NCI-H69 (cell line): ENCODE measurements around the gene MRRF.

Source experiments
- DNase-seq: peaks from one replicate; lab custom pipeline; 2025; lab: John Stamatoyannopoulos, UW

The MRRF gene

DNA sequence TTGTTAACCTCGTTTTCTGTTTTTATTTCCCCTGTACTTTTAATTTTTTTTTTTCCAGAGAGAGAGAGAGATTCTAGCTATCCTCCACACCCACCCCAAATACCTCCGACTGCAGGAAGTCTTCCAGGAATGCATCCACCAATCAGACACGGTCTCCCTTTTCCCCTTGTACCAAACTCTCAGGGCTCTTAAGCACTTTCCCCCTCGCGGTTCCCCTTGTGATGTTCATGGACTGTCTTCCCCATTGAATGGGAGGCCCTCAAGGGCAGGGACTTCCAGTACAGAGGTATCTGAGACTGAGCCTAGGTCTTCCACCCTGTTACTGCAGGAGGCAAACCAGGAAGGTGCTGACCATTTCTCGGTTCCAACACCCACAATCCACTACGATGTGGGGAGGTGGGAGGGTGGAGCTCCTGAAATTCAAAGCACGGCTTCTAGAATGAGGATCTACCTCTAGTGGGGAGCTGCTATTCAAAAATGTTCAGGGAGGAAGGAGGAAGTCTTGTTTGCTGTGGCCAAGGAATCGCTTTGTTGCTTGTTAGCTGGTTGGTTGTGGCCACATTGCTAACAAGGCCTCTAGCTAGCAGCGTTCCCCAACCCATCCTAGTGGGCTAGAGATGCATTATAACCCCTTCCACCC lies 68.6 kb downstream of the MRRF start:
- DNase-seq, result no peak

DNA sequence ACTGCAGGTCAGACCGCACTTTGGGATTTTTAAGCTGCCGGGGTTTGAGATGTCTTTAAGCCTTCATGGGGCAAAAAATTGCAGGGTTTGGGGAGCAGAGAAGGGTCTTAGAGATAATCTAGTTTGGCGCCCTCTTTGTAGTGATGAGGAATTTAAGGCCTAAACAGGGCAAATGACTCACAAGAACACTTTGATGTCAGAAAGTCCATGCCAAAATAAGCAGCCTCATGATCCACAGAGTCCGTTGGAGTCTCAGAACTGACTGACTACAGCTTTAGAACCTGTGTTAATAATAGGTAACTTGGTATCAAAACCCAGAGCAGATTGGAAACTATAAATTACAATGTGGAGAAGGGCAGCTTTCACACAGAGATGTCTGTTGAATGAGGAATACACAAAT lies 70.2 kb downstream of the MRRF start:
- DNase-seq, result no peak

DNA sequence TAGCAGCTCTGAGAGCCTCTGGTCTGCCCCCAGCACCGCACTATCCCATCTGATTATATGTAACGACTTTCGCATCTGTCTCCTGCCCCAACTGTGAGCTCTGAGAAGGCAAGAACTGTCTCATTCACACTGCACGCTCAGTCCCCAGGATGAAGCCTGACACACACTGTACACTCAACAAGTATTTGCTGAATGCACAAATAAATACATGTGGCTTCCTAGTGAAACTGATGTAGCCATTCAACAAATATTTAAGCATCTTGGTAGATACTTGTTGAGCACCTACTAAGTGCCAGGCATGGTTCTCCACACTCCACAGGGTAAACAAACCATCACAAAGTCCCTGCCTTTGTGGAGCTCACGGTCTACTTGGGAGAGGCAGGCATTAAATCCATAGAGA lies 71.5 kb downstream of the MRRF start:
- no peak for DNase-seq

- no peak for DNase-seq
Measured at GRCh38 chr9:122336866-122337555, 72.3 kb downstream of the MRRF start.

DNA sequence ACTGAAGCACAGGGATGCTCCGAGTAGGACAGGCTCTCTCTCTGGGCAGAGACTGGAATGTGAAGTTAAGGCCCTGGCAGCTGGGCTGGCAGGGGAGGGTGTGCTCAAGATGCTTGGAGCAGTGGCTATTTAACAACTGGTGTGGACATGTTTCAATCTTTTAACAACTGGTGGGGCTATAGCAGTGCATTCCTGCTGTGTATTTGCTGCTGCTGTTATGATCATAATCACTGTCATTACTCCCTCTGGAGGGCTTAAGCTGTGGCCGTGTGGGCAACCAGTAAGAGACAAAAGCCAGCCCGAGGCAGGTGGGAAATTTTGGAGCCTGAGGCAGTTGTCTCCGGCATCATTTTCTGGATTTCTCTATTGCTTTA lies 72.9 kb downstream of the MRRF start:
- DNase-seq, result peak; percentile 57

DNA sequence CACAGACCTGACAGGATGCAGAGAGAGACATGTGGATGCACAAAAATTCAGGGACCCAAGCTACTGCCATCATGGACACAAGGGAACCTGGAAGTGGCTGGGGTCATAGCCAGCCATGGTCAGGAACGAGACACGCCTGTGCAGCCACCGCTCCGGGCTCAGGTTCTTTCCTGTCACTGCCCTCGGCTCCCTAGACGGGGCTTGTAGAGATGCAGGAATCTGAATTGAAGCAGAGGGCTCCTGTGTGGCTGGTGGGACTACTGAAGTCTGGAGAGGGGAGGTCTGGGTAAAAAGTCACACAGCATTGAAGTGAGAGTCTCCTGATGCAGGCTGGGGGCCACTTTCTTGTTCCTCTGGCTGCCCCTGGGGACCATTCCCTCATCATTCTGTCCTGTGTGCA lies 73.9 kb downstream of the MRRF start:
- no peak for DNase-seq

GRCh38 chr9:122338994-122339393 lies 74.3 kb downstream of the MRRF start:
- DNase-seq, result no peak

DNA sequence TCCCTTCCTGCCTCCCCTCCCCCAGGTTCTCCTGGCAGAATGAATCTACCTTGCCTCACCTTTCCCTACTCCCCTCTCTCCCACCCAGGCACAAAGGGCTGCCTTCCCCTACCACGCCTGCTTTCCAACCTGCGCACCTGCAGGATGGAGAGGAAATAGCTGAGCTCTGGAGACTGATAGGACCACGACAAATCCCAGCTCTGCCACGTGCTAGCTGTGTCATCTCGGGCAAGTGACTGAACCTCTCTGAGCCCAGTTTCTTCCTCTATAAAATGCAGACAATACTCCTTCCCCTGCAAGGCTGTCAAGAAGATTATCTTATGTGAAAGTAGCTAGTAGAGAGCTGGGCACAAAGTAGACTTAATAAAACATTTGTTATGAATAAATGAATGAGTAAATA lies 74.9 kb downstream of the MRRF start:
- no peak for DNase-seq

- no peak for DNase-seq
Measured at GRCh38 chr9:122340161-122340560, 75.5 kb downstream of the MRRF start.

DNA sequence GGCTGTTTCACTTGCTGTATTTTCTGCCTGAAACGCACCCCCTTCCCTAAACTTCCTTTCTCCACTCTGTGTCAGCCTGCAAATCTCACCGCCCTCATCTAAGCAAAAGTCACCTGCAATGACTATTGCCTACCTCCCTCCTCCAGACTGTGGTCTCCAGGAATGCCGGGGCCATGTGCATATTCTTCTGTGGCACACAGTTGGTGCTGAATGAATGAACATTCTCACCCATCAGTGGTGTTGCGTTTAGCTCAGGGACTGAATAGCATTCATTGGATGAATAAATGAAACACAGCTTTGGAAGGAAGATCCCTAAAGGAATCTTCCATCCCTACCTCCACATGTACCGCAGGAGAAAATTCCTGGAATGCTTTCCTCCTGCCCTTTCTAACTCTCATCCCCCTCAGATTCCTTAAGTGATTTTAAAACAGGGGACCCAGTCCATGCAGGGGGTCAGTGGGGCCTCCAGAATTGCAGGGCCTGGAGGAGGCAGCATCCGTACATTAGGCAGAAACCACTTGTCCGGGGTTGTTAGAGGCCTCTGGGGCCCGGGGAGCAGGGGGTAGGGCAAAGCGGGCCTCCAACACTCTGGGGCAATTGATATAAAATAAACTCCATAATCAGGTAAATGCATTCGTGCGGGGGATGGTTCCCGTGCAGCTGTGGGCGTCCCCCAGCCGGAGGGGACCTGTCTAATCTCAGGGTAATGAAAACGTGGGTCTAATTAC lies 77.8 kb downstream of the MRRF start:
- no peak for DNase-seq

DNA sequence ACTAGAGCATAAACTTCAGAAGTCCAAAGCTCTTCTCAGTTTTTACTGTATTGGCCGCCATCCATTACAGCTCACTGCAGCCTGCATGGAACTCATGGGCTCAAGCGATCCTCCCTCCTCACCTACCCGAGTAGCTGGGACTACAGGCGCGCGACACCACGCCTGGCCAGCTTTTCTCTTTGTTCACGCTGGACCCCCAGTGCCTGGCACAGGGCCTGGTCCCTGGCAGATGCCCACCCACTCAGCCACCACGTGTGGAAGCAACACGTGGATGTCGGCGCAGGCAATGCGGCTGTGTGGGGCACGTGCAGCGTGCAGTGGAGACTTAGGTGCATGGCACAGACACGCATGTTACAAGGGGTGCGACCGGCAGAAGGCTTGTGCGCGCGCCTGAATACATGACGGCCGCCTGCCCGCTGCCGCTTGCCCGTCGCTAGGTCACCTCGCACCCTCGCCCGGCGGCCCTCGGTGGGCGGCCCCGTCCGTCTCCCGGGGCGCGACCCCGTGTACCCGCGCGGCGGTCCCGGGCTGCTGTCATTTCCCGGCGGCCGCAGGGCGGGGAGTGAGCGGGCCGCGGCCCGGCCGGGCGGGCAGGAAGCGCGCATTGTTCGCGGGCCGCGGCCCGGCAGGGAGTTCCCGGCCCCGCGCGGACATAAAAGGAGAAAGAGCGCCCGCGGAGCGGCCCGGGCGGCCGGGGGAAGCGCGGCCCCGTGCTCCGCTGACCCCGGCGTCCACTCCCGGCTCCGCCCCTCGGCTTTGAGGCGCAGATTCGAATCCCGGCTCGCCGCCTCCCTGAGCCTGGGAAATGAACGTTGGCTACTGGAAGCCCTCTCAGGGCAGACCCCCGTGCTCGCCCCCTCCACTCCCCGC lies 82.0 kb downstream of the MRRF start:
- DNase-seq, result peak; percentile 70

DNA sequence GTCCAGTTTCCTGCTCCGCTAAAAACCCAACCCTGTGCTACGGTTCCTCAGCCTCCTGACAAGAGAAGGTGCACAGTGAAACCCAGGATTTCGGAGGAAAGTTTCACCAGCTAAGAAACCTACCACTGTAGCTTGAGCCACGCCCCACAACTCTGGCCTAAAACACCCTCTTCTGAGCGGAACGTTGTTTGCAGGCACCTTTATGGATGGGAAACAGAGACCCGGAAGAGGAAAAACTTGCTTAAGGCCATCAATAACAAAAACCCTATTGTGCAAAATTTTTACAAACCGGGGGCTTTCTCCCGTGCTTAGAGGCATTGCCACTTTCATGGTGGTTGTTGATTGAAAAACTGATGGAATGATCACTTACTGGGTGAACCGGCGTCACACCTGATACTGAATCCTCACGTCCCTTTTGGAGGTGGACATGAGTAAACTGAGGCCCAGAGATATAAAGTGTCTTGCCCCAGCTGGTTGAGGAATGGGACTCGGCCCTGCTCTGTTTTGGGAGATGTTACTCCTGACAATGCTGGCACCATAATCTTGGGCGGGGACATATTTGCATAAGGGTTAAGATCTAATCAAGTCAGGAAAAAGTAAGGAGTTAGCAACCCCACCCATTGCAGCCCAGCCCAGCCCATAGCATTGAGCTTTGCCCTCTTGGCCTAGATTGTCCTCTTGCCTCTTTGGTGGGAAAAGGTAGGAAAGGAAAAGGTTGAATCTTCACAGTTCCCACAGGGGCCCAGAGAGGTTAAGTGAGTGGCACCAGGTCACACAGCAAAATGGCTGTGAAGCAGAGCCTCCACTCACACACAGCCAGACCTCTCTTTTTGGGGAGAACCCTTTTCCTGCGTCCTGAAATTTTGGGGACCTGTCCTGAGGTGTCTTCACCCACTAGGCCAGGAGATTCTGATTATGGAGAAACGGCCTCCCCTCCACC lies 82.9 kb downstream of the MRRF start:
- peak; percentile 38 for DNase-seq

DNA sequence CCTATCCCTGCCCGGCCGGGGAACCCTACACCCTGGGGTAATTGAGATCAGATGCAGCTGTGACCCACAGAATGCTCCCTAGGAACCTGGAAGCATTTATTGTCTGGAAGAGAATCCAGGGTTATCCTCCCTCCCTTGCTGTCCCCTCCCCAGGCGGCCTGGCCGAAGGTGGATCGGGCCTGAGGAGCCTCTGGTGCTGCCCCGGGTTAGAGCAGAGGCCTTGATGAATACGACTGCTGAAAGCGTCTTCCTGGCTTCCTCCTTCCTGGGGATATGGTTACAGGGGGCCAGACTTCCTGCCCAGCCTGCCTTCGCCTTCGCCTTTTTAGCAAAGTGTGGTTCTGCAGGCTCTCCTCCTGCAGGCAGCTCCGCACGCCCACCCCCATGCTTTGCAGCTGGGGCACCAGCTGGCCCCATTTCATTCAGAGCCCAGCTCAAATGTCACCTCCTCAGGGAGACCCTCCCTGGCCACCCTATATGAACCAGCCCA lies 83.7 kb downstream of the MRRF start:
- DNase-seq, result no peak

GRCh38 chr9:122348791-122349190 lies 84.1 kb downstream of the MRRF start:
- no peak for DNase-seq

DNA sequence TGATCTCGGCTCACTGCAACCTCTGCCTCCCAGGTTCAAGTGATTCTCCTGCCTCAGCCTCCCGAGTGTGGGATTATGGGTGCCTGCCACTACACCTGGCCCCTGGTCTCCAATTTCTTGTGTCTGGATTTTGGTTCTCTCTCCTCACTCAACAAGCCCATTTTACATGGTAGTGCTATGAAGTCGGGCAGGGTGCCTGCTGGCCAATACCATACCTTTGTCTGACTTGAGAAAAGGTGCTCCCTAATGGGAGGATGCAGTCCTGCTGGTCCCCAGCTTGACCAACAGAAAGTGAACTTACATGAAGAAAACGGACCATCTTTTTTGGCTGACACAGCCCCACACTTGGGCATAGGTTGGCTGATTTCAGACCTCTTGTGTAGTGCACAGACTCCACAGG lies 84.5 kb downstream of the MRRF start:
- no peak for DNase-seq

- peak; percentile 70 for DNase-seq
Measured at GRCh38 chr9:122350577-122351355, 86.1 kb downstream of the MRRF start.

DNA sequence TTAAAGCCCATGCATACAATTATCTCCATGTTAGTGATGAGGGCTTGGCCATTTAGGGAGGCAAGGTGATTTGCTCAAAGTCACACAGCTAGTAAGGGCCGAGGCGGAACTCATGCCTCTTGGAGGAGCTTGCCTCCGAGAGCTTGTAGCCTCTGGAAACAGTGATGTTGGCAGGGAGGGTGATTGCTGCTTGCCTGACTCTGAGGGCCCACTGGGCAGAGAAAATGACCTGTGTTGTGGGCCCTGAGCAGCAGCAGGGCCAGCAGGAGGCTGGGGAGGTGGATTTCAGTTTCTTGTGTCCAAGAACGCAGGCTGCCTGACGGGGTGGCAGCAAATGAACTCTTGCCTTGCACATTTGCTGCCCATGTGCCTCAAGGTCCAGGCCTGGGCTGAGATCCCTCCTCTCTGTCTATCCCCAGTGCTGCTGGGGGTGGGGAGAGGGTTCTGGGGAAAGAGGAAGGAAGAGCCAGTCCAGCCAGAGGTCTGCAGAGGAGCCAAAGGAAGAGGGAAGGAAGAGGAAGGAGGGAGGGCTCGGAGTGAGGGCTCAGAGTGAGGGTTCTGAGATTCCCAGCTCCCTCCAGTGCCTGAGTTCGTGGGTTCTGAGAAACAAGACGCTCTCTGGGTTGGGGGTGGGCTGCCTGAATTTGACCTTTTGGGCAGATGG lies 90.0 kb downstream of the MRRF start:
- no peak for DNase-seq

DNA sequence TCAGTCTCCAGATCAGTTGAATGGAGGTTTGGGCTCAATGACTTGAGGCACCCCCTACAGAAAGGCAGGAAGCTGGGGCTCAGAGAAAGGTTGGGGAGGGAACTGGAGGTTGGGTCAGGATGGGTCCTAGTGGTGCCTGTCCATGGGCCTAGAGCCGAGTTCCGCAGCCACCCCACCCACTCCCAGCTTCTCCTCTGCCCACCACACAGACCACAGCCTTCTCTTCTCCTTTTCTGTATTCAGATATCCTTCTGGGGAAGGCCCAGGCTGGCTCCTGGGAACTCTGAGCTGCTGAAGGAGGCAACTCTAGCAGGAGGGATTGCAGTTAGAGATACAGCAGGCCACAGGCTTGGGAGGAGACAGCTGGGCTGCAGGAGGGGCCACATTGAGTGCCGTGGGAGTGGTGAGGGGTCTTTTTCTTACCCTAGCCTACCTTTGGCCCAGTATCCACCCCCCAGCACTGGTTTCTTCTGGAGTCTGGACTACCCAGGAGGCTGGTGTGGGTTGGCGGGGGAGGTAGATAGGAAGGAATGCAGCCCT lies 90.7 kb downstream of the MRRF start:
- no peak for DNase-seq

- DNase-seq, result no peak
Measured at GRCh38 chr9:122356627-122357026, 91.9 kb downstream of the MRRF start.
